ENCODE data around the gene NR6A1.
A peak's percentile ranks its signal among the peaks of the same experiment; 100 is the strongest.

NR6A1 gene

DNA sequence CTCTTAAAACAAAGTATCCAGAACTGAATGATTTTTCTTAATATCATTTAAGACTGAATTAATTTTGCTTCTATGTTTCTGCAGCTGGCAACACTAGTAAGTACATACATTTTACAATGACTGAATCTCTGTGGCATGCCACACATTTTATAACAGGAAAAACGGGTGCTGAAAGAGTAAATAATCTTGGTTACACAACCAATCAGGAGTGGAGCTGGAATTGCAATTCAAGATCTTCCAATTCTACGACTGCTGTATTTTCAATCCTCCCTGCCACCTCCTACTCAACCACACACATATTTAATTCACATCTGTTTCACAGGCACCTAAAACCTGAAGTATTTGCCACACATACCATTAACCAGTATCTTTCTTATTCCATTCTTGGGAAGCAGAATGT, 211.2 kb downstream of the NR6A1 start:
- peak; percentile 74 for DNase-seq

GRCh38 chr9:124558777-124559470, 212.2 kb downstream of the NR6A1 start:
- no peak for DNase-seq

DNA sequence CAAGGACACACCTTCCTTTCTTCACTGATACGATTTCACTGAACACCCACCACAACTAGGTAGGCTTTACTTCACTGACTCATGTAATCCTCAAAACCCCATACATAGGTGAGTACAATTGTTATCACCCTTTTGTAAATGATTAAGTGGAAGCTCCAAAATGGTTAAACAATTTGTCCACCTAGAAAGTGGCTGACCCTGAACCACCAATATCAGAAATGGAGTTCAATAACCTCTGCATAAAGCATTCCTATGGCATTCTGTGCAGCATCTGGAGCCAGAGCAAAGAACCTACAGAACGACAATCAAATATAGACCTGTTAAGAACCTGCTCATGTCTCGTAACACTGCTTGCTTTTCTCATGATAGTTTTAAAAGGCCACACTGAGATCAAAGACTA, 213.2 kb downstream of the NR6A1 start:
- no peak for DNase-seq

GRCh38 chr9:124555043-124555442, 216.1 kb downstream of the NR6A1 start:
- DNase-seq = no peak

GRCh38 chr9:124553738-124554137, 217.4 kb downstream of the NR6A1 start:
- DNase-seq = peak; percentile 93

DNA sequence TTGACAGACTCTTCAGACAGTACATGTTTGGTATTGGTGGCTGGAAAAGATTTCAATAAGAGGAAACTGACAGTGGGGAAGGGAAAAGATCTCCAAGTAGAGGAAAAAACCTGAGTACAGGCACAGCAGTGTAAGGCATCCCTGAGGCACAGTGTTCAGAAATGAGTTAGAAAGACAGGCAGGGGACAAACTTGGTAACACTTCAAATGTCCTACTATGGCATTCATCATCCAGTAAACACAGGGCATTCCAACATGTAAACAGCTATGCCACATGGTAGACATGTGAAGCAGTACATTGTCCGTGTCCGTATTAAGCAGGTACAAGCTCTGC, 218.9 kb downstream of the NR6A1 start:
- DNase-seq = no peak

GRCh38 chr9:124551472-124552272, 219.4 kb downstream of the NR6A1 start:
- peak; percentile 74 for DNase-seq

DNA sequence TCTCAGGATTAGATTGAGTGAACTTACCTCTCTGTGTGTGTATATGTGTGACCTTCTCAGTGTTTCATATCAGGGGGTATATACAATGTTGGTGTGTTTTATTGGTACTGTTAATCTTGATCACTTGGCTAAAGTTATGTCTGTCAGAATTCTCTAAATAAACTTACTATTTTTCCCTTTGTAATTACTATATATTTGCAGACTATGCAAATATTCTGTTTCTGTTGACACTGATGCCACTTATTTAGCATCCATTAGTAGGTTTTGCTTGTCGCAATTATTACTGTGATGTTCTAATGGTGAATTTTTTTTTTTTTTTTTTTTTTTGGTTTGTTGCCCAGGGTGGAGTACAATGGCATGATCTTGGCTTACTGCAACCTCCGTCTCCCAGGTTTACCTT, 221.0 kb downstream of the NR6A1 start:
- no peak for DNase-seq

GRCh38 chr9:124549016-124549415, 222.1 kb downstream of the NR6A1 start:
- no peak for DNase-seq

GRCh38 chr9:124544535-124544934, 226.6 kb downstream of the NR6A1 start:
- DNase-seq = no peak

DNA sequence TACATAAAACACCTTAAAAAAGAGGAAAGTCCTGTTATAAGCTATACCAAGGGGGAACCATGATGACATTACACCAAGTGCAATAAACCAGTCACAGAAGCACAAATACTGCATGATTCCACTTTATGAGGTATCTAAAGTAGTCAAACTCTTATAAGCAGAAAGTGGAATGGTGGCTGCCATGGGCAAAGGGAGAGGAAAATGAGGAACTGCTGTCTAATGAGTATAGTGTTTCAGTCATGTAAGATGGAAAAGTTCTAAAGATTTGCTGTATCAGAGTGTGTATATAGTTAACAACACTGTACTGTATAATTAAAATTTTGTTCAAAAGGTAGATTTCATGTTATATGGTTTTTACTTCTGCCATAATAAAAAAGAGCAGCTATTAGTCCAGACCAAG, 229.3 kb downstream of the NR6A1 start:
- no peak for DNase-seq

GRCh38 chr9:124537926-124538325, 233.2 kb downstream of the NR6A1 start:
- no peak for DNase-seq

DNA sequence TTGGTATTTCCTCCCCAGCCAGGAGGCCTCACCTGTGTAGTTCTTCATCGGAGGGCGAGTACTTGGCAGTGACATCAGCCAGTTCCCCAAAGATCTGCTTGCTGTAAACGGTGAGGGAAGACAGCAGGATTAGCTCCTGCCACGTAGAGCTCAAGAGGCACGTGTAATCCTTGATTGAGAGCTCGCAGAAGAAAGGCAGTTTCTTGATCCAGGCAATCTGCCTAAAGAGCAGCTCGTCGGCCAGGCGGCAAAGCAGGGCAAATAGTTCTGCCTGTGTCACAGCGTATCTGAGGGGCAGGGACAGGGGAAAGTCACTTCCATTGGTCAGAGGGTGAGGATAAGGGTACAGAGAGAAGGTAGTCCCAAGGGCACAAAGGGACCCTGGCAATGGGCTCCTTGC, 235.3 kb downstream of the NR6A1 start:
- no peak for DNase-seq

- no peak for DNase-seq
These were observed 238.2 kb downstream of the NR6A1 start for GRCh38 chr9:124532897-124533296.

- DNase-seq = no peak
These were observed 240.0 kb downstream of the NR6A1 start for GRCh38 chr9:124531115-124531514.

DNA sequence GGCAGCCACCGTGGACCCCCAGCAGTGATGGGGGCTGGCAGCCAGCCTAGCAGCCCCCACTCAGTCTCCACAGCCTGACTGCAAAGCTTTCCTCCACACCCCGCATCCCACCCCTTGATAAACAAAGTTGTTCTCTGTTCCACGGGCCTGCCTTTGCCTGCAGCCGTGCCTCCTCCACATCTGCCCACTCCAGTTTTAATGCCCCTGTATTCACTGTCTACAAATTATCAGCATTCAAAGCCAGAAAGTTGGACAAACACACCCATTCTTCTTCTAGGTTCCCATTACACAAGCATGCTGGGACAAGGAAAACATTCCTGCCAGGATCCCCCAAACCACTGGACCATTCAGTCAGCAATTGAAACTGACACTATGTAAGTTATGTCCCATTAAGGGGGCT, 240.9 kb downstream of the NR6A1 start:
- DNase-seq = no peak

- no peak for DNase-seq
These were observed 243.3 kb downstream of the NR6A1 start for GRCh38 chr9:124527781-124528180.

- no peak for DNase-seq
These were observed 244.9 kb downstream of the NR6A1 start for GRCh38 chr9:124526174-124526573.

- no peak for DNase-seq
These were observed 248.7 kb downstream of the NR6A1 start for GRCh38 chr9:124522121-124523098.

GRCh38 chr9:124521142-124521541, 250.0 kb downstream of the NR6A1 start:
- no peak for DNase-seq

DNA sequence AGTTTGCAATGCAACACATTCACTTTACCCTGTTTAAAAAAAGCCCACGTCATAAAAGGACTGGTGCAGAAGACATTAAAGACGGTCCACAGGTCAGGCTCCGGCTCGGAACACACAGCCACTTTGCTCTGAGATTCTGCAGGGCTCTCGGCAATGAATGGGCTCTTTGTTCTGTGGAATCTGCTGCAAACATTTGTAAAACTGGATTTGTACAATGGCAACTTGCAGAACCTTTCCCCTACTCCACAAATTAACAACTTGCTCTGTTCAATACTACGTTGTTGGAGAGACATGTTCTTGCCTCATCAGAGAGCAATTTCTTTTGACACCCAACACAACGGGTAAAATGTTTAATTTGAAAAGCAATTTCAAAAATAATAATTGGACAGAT, 250.9 kb downstream of the NR6A1 start:
- no peak for DNase-seq

GRCh38 chr9:124518116-124518515, 253.0 kb downstream of the NR6A1 start:
- no peak for DNase-seq

- DNase-seq = no peak
These were observed 253.5 kb downstream of the NR6A1 start for GRCh38 chr9:124517600-124517999.

DNA sequence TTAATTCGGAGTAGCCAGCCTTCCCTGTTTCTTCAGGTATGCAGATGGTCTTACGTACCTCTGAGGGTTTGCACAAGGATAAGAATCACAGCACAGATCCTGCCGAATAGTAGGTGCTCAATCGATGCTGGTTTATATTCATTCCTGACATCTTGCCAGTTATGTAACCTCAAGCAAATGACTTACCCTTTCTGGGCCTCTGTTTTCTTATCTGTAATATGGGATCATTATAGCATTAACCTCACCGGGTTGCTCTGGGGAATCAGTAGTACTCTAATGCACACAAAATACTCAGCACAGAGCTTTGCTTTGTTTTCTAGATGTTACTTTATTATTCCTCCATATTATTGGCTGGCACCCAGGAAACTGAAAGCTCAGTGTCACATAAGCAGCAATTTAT, 256.2 kb downstream of the NR6A1 start:
- DNase-seq = no peak

All from fibroblast of skin of right biceps (primary cell).